Measurements from ENCODE around the gene SLC26A2. TPM values are rescaled to one million over a fixed set of nuclear protein-coding genes. Genes with fewer than 3 reads are reported as not detected.

The SLC26A2 gene
- total RNA-seq, 4 donors from 2014 or later = 10.1 to 13.6 (median 12.8) TPM

GRCh38 chr5:149979896-149980295, 19.3 kb downstream of the SLC26A2 start:
- WGBS, 2 donors = 88 to 92% methylated on average over 1 of the region's 1 CpG
- H3K27ac ChIP-seq = no peak overlapping the region
- DNase-seq = no peak
- H3K9me3 ChIP-seq = no peaks in the 10 kb centered on the region
- H3K27me3 ChIP-seq = no peaks in the 10 kb centered on the region
- peaks cover 5 to 6% of the 10 kb centered on the region in 2 donors for H3K36me3 ChIP-seq
- intact Hi-C loops (cut with DNase I) = no loop called here
- no peak overlapping the region for H3K4me3 ChIP-seq (replicated peaks in 1 of 3)
- peaks cover 0 to 6% of the 10 kb centered on the region in 2 donors for H3K4me1 ChIP-seq
- TF ChIP-seq CTCF (IDR thresholded peaks at IDR 0.05) (no peak), POLR2A (IDR thresholded peaks at IDR 0.05) (no peak)

GRCh38 chr5:149981206-149981605, 20.6 kb downstream of the SLC26A2 start:
- TF ChIP-seq POLR2A (IDR thresholded peaks at IDR 0.05) (no peak), CTCF (IDR thresholded peaks at IDR 0.05) (no peak)
- Histone ChIP-seq H3K4me3 (replicated peaks in 1 of 3) (no peak overlapping the region), H3K27ac (no peak overlapping the region), H3K36me3 (peaks cover 5 to 6% of the 10 kb centered on the region in 2 donors), H3K4me1 (peaks cover 0 to 6% of the 10 kb centered on the region in 2 donors), H3K27me3 (no peaks in the 10 kb centered on the region), H3K9me3 (no peaks in the 10 kb centered on the region)
- no peak for DNase-seq
- intact Hi-C loops (cut with DNase I) = no loop called here
- 92 to 99% methylated on average over 3 of the region's 3 CpGs for WGBS, 2 donors

- Histone ChIP-seq H3K4me1 (peaks cover 0 to 6% of the 10 kb centered on the region in 2 donors), H3K9me3 (no peaks in the 10 kb centered on the region), H3K27me3 (no peaks in the 10 kb centered on the region), H3K36me3 (peaks cover 5 to 6% of the 10 kb centered on the region in 2 donors), H3K4me3 (replicated peaks in 1 of 3) (no peak overlapping the region), H3K27ac (no peak overlapping the region)
- intact Hi-C loops (cut with DNase I) = no loop called here
- no peak for TF ChIP-seq POLR2A (IDR thresholded peaks at IDR 0.05)
- TF ChIP-seq CTCF (IDR thresholded peaks at IDR 0.05) = no peak
- no peak for DNase-seq
Observed at GRCh38 chr5:149982505-149982904, 21.9 kb downstream of the SLC26A2 start.

GRCh38 chr5:149988126-149988525, 27.6 kb downstream of the SLC26A2 start:
- Histone ChIP-seq H3K27ac (no peak overlapping the region), H3K36me3 (no peaks in the 10 kb centered on the region), H3K27me3 (no peaks in the 10 kb centered on the region), H3K4me1 (peaks cover 11 to 15% of the 10 kb centered on the region in 2 donors), H3K4me3 (replicated peaks in 1 of 3) (no peak overlapping the region), H3K9me3 (no peaks in the 10 kb centered on the region)
- TF ChIP-seq POLR2A (IDR thresholded peaks at IDR 0.05) (no peak), CTCF (IDR thresholded peaks at IDR 0.05) (no peak)
- intact Hi-C loops (cut with DNase I) = loop anchor here (5.0 kb wide), 1 partner anchor 151 kb away; no protein-coding TSS in a partner anchor
- WGBS, 2 donors = 77 to 86% methylated on average over 5 of the region's 5 CpGs
- no peak for DNase-seq

GRCh38 chr5:149990518-149991376, 30.2 kb downstream of the SLC26A2 start:
- Histone ChIP-seq H3K9me3 (no peaks in the 10 kb centered on the region), H3K27me3 (no peaks in the 10 kb centered on the region), H3K4me3 (replicated peaks in 1 of 3) (no peak overlapping the region), H3K4me1 (peaks cover 14 to 17% of the 10 kb centered on the region in 2 donors), H3K36me3 (no peaks in the 10 kb centered on the region), H3K27ac (no peak overlapping the region)
- TF ChIP-seq POLR2A (IDR thresholded peaks at IDR 0.05) = no peak
- TF ChIP-seq CTCF (IDR thresholded peaks at IDR 0.05) = peak; percentile 80 to 96 (median 93)
- WGBS, 2 donors = 67 to 69% methylated on average over 4 of the region's 4 CpGs
- DNase-seq = peak; percentile 83 to 86
- intact Hi-C loops (cut with DNase I) = loop anchor here (10.0 kb wide), 1 partner anchor 356 kb away; no protein-coding TSS in a partner anchor

All from thyroid gland (tissue), 4 donors.